GM19035 (cell line): ENCODE results near the gene ST6GALNAC1.
"Not testable (repeated sequence)": the region's sequence is repeated elsewhere in the genome, so short reads cannot be mapped to it uniquely, and the experiment has no call there.

Source experiments
- ATAC-seq: cut with Tn5 transposase; IDR thresholded peaks from one replicate; pipeline ENCODE4 v1.9.1; 2021; ENCODE audit not compliant: unreplicated experiment

Gene ST6GALNAC1

GRCh38 chr17:76612977-76613851, 30.3 kb downstream of the ST6GALNAC1 start:
- no peak for ATAC-seq

GRCh38 chr17:76612465-76612864, 31.1 kb downstream of the ST6GALNAC1 start:
- no peak for ATAC-seq

- ATAC-seq = no peak
Observed at GRCh38 chr17:76611758-76612157, 31.8 kb downstream of the ST6GALNAC1 start.

GRCh38 chr17:76611080-76611749, 32.3 kb downstream of the ST6GALNAC1 start:
- ATAC-seq = not testable (repeated sequence)

GRCh38 chr17:76606685-76607084, 36.9 kb downstream of the ST6GALNAC1 start:
- ATAC-seq = not testable (repeated sequence)

- no peak for ATAC-seq
Observed at GRCh38 chr17:76601065-76601464, 42.5 kb downstream of the ST6GALNAC1 start.

- ATAC-seq = no peak
Observed at GRCh38 chr17:76599694-76600460, 43.7 kb downstream of the ST6GALNAC1 start.

- no peak for ATAC-seq
Observed at GRCh38 chr17:76598004-76598439, 45.5 kb downstream of the ST6GALNAC1 start.

GRCh38 chr17:76597156-76598003, 46.2 kb downstream of the ST6GALNAC1 start:
- no peak for ATAC-seq

GRCh38 chr17:76594690-76595089, 48.9 kb downstream of the ST6GALNAC1 start:
- no peak for ATAC-seq

- no peak for ATAC-seq
Observed at GRCh38 chr17:76593959-76594358, 49.6 kb downstream of the ST6GALNAC1 start.

GRCh38 chr17:76593384-76593826, 50.2 kb downstream of the ST6GALNAC1 start:
- no peak for ATAC-seq

- no peak for ATAC-seq
Observed at GRCh38 chr17:76588182-76588581, 55.4 kb downstream of the ST6GALNAC1 start.

- ATAC-seq = no peak
Observed at GRCh38 chr17:76586741-76587487, 56.6 kb downstream of the ST6GALNAC1 start.

GRCh38 chr17:76585649-76586593, 57.6 kb downstream of the ST6GALNAC1 start, which contains the start of gene ST6GALNAC2:
Gene ST6GALNAC2, minus strand, starts transcription at chr17:76585860. Its CDS starts 52 bp downstream, at chr17:76585808.
- ATAC-seq = no peak

GRCh38 chr17:76585033-76585648, 58.4 kb downstream of the ST6GALNAC1 start:
- no peak for ATAC-seq

GRCh38 chr17:76584427-76585032, 59.0 kb downstream of the ST6GALNAC1 start:
- no peak for ATAC-seq

GRCh38 chr17:76582660-76583059, 60.9 kb downstream of the ST6GALNAC1 start:
- no peak for ATAC-seq
